Activated CD8-positive, alpha-beta memory T cell treated with anti-CD3 and anti-CD28 coated beads for 36 hours (primary cell): ENCODE data around the gene NCOA1. TPM values are rescaled to one million over a fixed set of nuclear protein-coding genes. Genes with fewer than 3 reads are reported as not detected.
"Not testable (repeated sequence)": the region's sequence is repeated elsewhere in the genome, so short reads cannot be mapped to it uniquely, and the experiment has no call there.

Experiments used
- CTCF ChIA-PET: fragments of 350-600 bp; sonication (Branson Sonifier 250); formaldehyde crosslinking; loops from one replicate; lab custom pipeline; 2021; ENCODE audit warnings: antibody characterized with exemption; lab: Charles Lee
- POLR2A ChIA-PET: fragments of 350-600 bp; sonication (Branson Sonifier 250); formaldehyde crosslinking; loops from one replicate; lab custom pipeline; 2021; ENCODE audit warnings: antibody characterized with exemption; lab: Charles Lee
- total RNA-seq, 2 experiments: library from RNA; stranded (reverse); gene quantifications; one replicate each; pipeline ENCODE4 v1.2.3, GENCODE V29; 2021

Gene NCOA1
- total RNA-seq, 2 experiments from 2014 or later = 28.6 to 28.9 TPM

- POLR2A ChIA-PET = not testable (repeated sequence)
These were observed 59.2 kb downstream of the NCOA1 start for GRCh38 chr2:24550301-24550700.

GRCh38 chr2:24551016-24551415 lies 60.0 kb downstream of the NCOA1 start:
- ChIA-PET POLR2A (no interaction called here), CTCF (no interaction called here)

More at GRCh38 chr2:24550301-24550700, 59.2 kb downstream of the NCOA1 start:
- CTCF ChIA-PET = not testable (repeated sequence)

- POLR2A ChIA-PET = interaction anchor here (0.7 kb wide), 2 partner anchors 62 to 153 kb away, joined by 3 read pairs; no protein-coding TSS in a partner anchor
- CTCF ChIA-PET = no interaction called here
These were observed 61.8 kb downstream of the NCOA1 start for GRCh38 chr2:24552836-24553235.

GRCh38 chr2:24558781-24559472 lies 67.9 kb downstream of the NCOA1 start:
- POLR2A ChIA-PET = interaction anchor here (0.6 kb wide), 1 partner anchor 69 kb away, joined by 5 read pairs; no protein-coding TSS in a partner anchor
- CTCF ChIA-PET = interaction anchor here (0.5 kb wide), 1 partner anchor 79 kb away, joined by 3 read pairs; no protein-coding TSS in a partner anchor

DNA sequence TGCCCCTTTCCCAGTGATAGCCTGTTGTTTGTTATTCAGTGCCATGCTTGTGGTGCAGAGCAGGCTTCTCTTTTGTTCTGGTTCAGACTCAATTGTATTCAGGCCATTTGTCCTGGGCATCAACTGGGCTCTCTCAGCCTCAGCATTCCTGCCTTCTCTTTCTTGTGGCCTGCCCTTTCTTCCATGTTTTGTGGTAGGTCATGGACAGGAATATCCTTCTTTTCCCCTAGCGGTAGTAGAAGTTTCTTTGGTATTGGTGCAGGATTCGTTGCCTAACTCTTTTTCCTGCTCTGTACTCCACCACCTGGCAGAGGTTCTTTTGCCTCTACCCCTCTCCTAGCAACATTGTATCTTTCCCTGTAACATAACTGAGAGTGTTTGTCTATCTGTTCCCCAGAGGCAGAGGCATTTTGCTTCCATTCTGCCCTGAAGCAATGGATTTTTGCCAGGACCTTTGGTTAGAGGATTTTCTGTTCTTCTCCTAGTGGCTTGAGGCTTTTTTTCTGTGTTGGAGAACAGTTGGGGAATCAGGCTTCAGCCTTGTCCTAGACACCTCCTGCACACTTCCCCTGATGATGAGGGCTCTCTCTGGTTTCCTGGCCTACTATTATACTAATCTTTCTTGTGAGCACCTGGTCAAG lies 68.5 kb downstream of the NCOA1 start:
- CTCF ChIA-PET = interaction anchor here (0.5 kb wide), 1 partner anchor 79 kb away, joined by 3 read pairs; no protein-coding TSS in a partner anchor
- POLR2A ChIA-PET = interaction anchor here (0.6 kb wide), 1 partner anchor 70 kb away, joined by 5 read pairs; no protein-coding TSS in a partner anchor

DNA sequence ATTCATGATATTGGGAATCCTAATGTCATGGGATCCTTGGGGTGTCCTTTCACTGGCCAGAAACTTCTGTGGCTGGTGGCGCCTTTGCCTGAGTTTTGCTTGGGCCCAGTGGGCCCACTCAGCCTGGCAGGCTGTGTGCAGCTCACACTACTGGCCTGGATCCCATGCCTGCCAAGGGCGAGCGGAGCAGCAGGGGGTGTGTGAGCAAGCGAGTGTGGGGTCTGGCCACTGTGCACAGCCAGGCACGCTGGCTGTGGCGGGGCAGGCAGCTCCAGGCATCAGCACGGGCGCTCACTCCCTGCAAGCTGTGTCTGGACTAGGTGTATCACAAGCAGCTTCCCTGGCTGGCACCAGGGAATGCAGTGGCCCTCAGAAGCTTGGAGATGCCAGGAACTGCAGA lies 74.5 kb downstream of the NCOA1 start:
- POLR2A ChIA-PET = no interaction called here
- CTCF ChIA-PET = interaction anchor here (1.4 kb wide), 1 partner anchor 94 kb away, joined by 3 read pairs; no protein-coding TSS in a partner anchor

DNA sequence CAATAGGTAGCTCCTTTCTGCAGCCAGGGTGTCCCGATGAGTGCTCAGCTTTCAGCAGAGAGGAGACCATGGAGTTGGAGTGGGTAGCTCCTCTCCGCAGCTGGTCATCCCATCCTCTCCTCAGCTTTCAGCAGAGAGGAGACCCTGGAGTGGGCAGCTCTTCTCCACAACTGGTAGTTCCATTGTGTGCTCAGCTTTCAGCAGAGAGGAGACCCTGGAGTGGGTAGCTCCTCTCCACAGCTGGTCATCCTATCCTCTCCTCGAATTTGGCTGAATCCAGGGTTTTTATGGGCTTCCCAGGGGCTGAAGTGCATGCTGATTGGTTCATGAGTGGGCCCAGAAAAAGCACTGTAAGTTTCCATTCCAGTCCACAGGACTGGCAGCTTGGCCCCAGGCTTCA lies 75.2 kb downstream of the NCOA1 start:
- ChIA-PET CTCF (interaction anchor here (1.4 kb wide), 1 partner anchor 94 kb away, joined by 3 read pairs; no protein-coding TSS in a partner anchor), POLR2A (no interaction called here)

- ChIA-PET CTCF (interaction anchor here (1.4 kb wide), 1 partner anchor 93 kb away, joined by 3 read pairs; no protein-coding TSS in a partner anchor), POLR2A (no interaction called here)
These were observed 75.6 kb downstream of the NCOA1 start for GRCh38 chr2:24566630-24567029.

DNA sequence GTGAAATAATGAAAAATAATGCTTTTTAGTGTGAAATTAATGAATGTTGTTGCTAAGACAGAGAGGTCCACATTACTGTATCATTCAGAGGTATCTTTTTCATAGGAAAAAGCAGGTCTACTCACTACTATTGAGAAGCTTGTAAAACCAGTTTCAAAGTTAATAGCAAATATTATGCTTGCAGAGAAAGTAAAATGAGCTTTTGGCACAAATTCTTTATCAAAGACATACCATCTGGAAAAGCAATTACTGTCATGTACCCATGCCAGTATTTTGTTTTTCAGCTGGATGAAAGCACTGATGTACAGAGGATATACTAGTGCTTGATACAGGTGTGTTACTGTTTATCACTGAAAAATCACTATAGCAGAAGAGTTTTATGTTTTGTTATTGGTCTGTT lies 77.5 kb downstream of the NCOA1 start:
- POLR2A ChIA-PET = no interaction called here
- CTCF ChIA-PET = no interaction called here

DNA sequence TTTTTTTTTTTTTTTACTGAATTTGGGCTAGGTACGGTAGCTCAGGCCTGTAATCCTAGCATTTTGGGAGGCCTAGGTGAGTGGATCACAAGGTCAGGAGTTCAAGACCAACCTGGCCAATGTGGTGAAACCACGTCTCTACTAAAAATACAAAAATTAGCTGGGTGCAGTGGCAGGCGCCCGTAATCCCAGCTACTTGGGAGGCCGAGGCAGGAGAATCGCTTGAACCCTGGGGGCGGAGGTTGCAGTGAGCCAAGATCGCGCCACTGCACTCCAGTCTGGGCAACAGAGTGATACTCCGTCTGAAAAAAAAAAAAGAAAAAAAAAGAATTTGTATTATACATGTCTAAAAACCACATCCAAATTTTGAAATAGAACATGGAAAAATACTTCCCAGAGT lies 78.5 kb downstream of the NCOA1 start:
- POLR2A ChIA-PET = interaction anchor here (0.6 kb wide), 1 partner anchor 158 kb away, joined by 3 read pairs; no protein-coding TSS in a partner anchor
- CTCF ChIA-PET = not testable (repeated sequence)

DNA sequence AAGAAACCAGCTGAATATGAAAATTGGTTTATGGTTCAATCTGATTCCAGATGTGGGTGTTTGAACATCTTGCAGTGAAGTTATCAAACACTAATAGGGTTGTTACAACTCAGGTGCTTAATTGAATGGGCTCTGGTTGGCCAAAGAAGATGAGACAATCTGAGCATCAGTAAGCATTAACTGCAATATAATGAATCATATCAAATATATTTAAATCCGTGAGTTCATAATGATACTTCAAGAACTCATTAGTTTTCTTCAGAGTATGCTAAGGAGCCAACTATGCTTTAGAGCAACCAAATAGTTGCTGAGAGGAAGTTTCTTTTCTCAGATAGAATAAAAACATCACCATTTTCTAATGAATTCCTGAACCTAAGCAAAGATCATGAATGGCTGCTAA lies 79.2 kb downstream of the NCOA1 start:
- POLR2A ChIA-PET = no interaction called here
- CTCF ChIA-PET = no interaction called here

DNA sequence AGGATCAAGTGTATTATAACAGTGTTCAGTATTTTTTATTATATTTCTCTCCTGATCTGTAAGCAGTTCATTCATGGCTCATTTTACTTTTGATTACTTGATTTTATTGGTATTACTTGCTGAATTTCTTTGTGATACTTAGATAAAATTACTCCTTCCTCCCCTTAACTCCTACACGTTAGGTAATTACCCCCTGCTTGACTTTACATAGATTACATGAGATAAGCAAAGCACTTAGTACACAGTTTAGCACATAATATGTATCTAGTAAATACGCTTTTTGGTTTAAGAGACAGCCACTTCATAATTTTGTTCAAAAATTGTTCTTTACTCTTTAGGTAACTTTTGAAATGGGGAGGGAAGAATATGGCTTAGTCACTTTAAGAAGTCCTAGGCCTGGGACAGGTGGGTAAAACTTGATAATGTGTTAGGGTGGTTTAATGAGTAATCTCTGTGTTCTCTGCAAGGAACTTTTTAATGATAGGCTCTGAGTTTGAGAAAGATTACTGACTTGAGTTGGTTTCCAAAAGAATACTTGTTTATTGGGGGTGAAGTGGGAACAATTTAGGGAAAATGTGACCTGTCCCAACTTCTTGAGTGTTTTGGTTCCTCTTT lies 80.9 kb downstream of the NCOA1 start:
- ChIA-PET POLR2A (no interaction called here), CTCF (no interaction called here)

- POLR2A ChIA-PET = no interaction called here
- CTCF ChIA-PET = interaction anchor here (0.7 kb wide), 1 partner anchor 89 kb away, joined by 3 read pairs; no protein-coding TSS in a partner anchor
These were observed 85.1 kb downstream of the NCOA1 start for GRCh38 chr2:24576146-24576545.

- POLR2A ChIA-PET = no interaction called here
- CTCF ChIA-PET = interaction anchor here (0.7 kb wide), 1 partner anchor 88 kb away, joined by 3 read pairs; no protein-coding TSS in a partner anchor
These were observed 85.6 kb downstream of the NCOA1 start for GRCh38 chr2:24576617-24577016.

- POLR2A ChIA-PET = no interaction called here
- CTCF ChIA-PET = no interaction called here
These were observed 86.4 kb downstream of the NCOA1 start for GRCh38 chr2:24577481-24577880.

GRCh38 chr2:24579053-24579803 lies 88.2 kb downstream of the NCOA1 start:
- POLR2A ChIA-PET = interaction anchor here (0.7 to 1.0 kb wide), 2 partner anchors 9 to 11 kb away, joined by 3 read pairs; no protein-coding TSS in a partner anchor

DNA sequence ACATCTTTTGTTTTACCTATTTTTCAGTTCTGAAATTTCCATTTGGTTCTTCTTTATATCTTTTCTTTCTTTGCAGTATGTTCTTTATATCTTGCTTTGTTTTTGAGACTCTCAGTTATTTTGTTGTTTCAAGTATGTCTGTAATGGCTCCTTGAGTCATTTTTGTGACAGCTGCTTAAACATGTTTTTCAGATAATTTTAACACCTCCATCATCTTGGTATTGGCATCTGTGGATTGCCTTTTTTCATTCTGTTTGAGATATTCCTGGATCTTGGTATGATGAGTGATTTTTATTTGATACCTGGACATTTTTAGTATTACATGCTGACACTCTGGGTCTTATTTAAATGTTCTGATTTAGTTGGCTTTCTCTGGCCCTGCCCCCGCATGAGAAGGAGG lies 89.5 kb downstream of the NCOA1 start:
- ChIA-PET POLR2A (no interaction called here), CTCF (interaction anchor here (1.5 to 2.3 kb wide), 2 partner anchors 19 to 89 kb away, joined by 4 to 10 read pairs; partner anchors contain the start of gene NCOA1)

More at GRCh38 chr2:24579053-24579803, 88.2 kb downstream of the NCOA1 start:
- CTCF ChIA-PET = interaction anchor here (0.9 to 2.3 kb wide), 4 partner anchors 10 to 88 kb away, joined by 3 to 10 read pairs (median 4); partner anchors contain the start of gene NCOA1

DNA sequence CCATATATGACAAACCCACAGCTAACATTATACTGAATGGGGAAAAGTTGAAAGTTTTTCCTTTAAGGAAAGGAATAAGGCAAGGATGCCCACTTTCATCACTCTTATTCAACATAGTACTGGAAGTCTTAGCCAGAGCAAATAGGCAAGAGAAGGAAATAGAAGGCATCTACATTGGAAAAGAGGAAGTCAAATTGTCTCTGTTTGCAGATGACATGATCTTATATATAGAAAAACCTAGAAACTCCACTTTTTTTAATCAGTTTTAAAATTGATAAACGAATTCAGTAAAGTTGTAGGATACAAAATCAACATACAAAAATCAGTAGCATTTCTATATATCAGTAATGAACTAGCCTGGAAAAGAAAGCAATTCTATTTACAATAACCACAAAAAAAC lies 90.9 kb downstream of the NCOA1 start:
- POLR2A ChIA-PET = not testable (repeated sequence)
- CTCF ChIA-PET = interaction anchor here (1.2 kb wide), 1 partner anchor 17 kb away, joined by 3 read pairs; no protein-coding TSS in a partner anchor
